ENCODE results near the gene COX6B2. TPM values are rescaled to one million over a fixed set of nuclear protein-coding genes. Genes with fewer than 3 reads are reported as not detected.
"Not testable (repeated sequence)": the region's sequence is repeated elsewhere in the genome, so short reads cannot be mapped to it uniquely, and the experiment has no call there.

Gene COX6B2
- total RNA-seq, 1 experiment from 2014 or later: 0.28 TPM

DNA sequence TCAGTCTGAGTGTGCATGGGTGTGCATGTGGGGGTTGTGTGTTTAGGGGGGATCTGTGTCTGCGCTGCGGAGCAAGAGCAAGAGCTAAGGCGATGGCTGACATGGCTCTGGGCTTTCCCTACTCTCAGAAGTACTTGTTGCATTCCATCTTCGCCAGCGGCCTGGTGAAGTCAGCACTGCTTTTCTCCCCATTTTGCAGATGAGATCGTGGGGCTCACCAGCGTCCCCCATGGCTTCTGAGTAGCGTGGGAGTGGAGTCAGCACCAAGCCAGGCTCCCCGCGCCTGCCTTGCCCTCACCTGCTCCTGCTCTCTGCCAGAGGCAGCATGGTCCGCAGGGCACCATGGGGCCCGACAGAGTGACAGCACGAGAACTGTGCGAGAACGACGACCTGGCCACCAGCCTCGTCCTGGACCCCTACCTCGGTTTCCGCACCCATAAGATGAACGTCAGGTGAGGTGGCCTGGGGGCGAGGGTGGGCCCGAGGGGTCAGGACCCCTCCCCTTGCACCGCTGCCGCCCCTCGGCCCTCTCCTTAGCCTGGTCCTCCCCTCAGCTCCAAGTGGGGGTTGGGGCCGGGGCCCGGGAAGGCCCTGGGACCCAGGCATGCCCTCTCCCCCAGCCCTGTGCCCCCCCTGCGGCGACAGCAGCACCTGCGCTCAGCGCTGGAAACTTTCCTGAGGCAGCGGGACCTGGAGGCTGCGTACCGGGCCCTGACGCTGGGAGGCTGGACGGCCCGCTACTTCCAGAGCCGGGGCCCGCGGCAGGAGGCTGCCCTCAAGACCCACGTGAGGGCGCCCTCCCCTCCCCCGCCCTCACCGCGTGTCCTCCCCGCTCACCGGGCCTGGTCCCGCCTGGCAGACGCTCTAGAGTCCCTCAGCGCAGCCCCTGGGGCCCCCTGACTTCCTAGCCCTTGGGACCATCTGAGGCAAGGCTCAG is 12.7 kb downstream of the COX6B2 start:
- no peak for DNase-seq (ENCODE audit: low spot score)

GRCh38 chr19:55341171-55341588 is 13.3 kb downstream of the COX6B2 start:
- DNase-seq (ENCODE audit: low spot score): peak; percentile 83

GRCh38 chr19:55340784-55341147 is 13.8 kb downstream of the COX6B2 start:
- DNase-seq (ENCODE audit: low spot score): no peak

- DNase-seq (ENCODE audit: low spot score): no peak
Measured at GRCh38 chr19:55339889-55340783, 14.4 kb downstream of the COX6B2 start.

GRCh38 chr19:55339105-55339888 is 15.2 kb downstream of the COX6B2 start, which contains the start of gene KMT5C:
Gene KMT5C (plus strand): TSS chr19:55339876. CDS start chr19:55341937, 2,061 bp downstream.
- peak; percentile 100 for DNase-seq (ENCODE audit: low spot score)

DNA sequence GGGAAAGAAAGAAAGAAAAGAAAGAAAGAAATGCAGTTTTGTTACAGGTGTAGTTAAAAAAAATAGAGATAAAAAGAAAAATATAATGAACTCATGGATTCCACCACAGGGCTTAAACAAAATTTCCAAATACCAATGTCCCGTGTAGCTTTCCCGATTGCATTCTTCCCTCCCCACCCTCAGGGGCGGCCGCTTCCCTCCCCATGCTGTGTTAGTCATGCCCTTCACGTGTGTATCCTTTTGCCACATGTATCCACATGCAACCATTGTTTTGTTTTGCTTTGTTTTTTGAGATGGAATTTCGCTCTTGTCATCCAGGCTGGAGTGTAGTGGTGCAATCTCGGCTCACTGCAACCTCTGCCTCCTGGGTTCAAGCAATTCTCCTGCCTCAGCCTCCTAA is 18.4 kb downstream of the COX6B2 start:
- DNase-seq (ENCODE audit: low spot score): no peak

GRCh38 chr19:55333870-55334269 is 20.6 kb downstream of the COX6B2 start:
- DNase-seq (ENCODE audit: low spot score): no peak

- DNase-seq (ENCODE audit: low spot score): peak; percentile 75
Measured at GRCh38 chr19:55329791-55330190, 24.7 kb downstream of the COX6B2 start.

- not testable (repeated sequence) for DNase-seq (ENCODE audit: low spot score)
Measured at GRCh38 chr19:55328774-55329318, 25.7 kb downstream of the COX6B2 start.

GRCh38 chr19:55325172-55325571 is 29.3 kb downstream of the COX6B2 start, which contains the start of gene TMEM150B:
Gene TMEM150B (minus strand): TSS chr19:55325341. CDS start chr19:55321036, 4,305 bp downstream.
- no peak for DNase-seq (ENCODE audit: low spot score)

- DNase-seq (ENCODE audit: low spot score): no peak
Measured at GRCh38 chr19:55324662-55325061, 29.9 kb downstream of the COX6B2 start.

- DNase-seq (ENCODE audit: low spot score): no peak
Measured at GRCh38 chr19:55322204-55322885, 32.2 kb downstream of the COX6B2 start.

GRCh38 chr19:55321466-55322137 is 32.9 kb downstream of the COX6B2 start:
- no peak for DNase-seq (ENCODE audit: low spot score)

DNA sequence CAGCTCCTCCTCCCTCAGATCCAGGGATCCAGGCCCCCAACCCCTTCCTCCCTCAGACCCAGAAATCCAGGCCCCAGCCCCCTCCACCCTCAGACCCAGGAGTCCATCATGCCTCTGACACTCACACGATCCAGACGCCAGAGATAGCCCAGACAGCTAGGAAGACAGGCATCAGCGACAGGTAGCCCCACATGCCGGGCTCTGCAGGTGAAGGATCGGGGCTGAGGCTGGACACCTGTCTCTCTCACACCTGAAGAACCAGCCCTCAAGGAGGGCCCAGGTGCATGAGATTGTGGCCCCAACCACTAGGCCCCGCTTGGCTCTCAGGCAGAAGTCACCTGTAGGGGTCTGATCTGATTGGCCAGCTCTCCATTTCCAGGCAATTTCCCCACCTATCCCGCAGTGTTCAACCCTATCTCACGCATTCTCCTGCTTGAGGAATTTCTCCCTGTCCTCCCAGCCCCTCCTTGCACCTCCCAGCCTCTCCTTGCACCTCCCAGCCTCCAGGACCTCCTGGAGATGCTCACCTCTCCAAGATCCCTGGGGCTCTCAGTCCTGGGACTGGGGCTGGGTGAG is 33.6 kb downstream of the COX6B2 start:
- DNase-seq (ENCODE audit: low spot score): no peak

DNA sequence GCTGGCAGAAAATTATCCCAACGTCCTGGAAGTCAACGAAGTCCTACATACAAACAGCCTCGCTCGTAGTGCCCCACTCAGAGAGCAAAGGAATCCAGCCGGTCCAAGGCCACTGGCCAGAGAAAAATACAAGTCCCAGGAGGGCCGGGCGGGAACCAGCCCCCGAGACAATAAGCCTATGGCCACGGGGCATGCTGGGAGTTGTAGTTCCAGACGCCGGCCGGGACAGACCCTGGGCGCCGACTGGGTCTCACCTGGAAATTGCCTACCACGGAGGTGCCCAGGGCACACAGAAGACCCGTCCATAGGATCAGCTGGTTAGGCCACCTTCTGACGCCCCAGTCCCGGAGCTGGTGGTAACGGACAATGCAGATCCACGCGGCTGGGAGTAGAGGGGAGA is 34.7 kb downstream of the COX6B2 start:
- no peak for DNase-seq (ENCODE audit: low spot score)

- DNase-seq (ENCODE audit: low spot score): no peak
Measured at GRCh38 chr19:55316646-55317045, 37.9 kb downstream of the COX6B2 start.

- no peak for DNase-seq (ENCODE audit: low spot score)
Measured at GRCh38 chr19:55315956-55316525, 38.5 kb downstream of the COX6B2 start.

- DNase-seq (ENCODE audit: low spot score): no peak
Measured at GRCh38 chr19:55314396-55314795, 40.1 kb downstream of the COX6B2 start.

Measured in A172 (cell line).